Smooth muscle cell (in vitro differentiated cells): ENCODE measurements around the gene DCDC2. TPM values are rescaled to one million over a fixed set of nuclear protein-coding genes. Genes with fewer than 3 reads are reported as not detected.
"Not testable (repeated sequence)": the region's sequence is repeated elsewhere in the genome, so short reads cannot be mapped to it uniquely, and the experiment has no call there.

Experiments
- DNase-seq: peaks from one replicate; lab custom pipeline; 2025; ENCODE audit not compliant: unreplicated experiment; lab: John Stamatoyannopoulos, UW
- H2AFZ ChIP-seq: fragments of 200-600 bp; sonication (generic); 2 replicates; pipeline ENCODE4 v1.6.0; 2016; ENCODE audit warnings: antibody characterized with exemption, low read depth, mild to moderate bottlenecking
- H3F3A ChIP-seq: fragments of 200-600 bp; sonication (generic); 2 replicates; pipeline ENCODE4 v1.6.0; 2017; ENCODE audit warnings: antibody characterized with exemption, low read depth
- H3K27ac ChIP-seq: fragments of 200-600 bp; sonication (generic); 2 replicates; pipeline ENCODE4 v1.5.1; 2016; ENCODE audit warnings: low read depth, mild to moderate bottlenecking
- H3K27me3 ChIP-seq: fragments of 200-600 bp; sonication (generic); 2 replicates; pipeline ENCODE4 v1.6.1; 2016; ENCODE audit warnings: low read depth, mild to moderate bottlenecking
- H3K36me3 ChIP-seq: fragments of 200-600 bp; sonication (generic); 2 replicates; pipeline ENCODE4 v1.5.1; 2016; ENCODE audit warnings: low read depth
- H3K4me1 ChIP-seq: fragments of 200-600 bp; sonication (generic); 2 replicates; pipeline ENCODE4 v1.5.1; 2016; ENCODE audit warnings: low read depth
- H3K4me2 ChIP-seq: fragments of 200-600 bp; sonication (generic); 2 replicates; pipeline ENCODE4 v1.6.0; 2016; ENCODE audit warnings: mild to moderate bottlenecking
- H3K4me3 ChIP-seq: fragments of 200-600 bp; sonication (generic); 2 replicates; pipeline ENCODE4 v1.5.1; 2016; ENCODE audit warnings: mild to moderate bottlenecking
- H3K79me2 ChIP-seq: fragments of 200-600 bp; sonication (generic); 2 replicates; pipeline ENCODE4 v1.6.0; 2016; ENCODE audit warnings: low read depth, mild to moderate bottlenecking
- H3K9ac ChIP-seq: fragments of 200-600 bp; sonication (generic); 2 replicates; pipeline ENCODE4 v1.6.0; 2016; ENCODE audit warnings: low read depth
- H3K9me3 ChIP-seq: fragments of 200-600 bp; sonication (generic); replicated peaks from 2 replicates; pipeline ENCODE4 v1.5.1; 2016; ENCODE audit warnings: low read depth
- H4K20me1 ChIP-seq: fragments of 200-600 bp; sonication (generic); 2 replicates; pipeline ENCODE4 v1.6.0; 2016; ENCODE audit warnings: low read depth
- WGBS: methylation state at CpG from one replicate; pipeline ENCODE4 v1.1.7; 2016; ENCODE audit warnings: low lambda C conversion rate; 5-methylcytosine and 5-hydroxymethylcytosine counted together
- polyA plus RNA-seq: library from polyadenylated mRNA; unstranded; fragments of >200 nt; fragmentation: Nextera tagmentation; extraction: Ambion mirVana; gene quantifications from 2 replicates; pipeline ENCODE4 v1.2.1, GENCODE V29; 2016
- total RNA-seq: library from RNA; depleted of rRNA; stranded (reverse); fragments of >200 nt; gene quantifications from 2 replicates; pipeline ENCODE4 v1.2.3, GENCODE V29; 2014
- TF ChIP-seq, protein P1 (sequence below): fragments of 200-600 bp; sonication (generic); IDR thresholded peaks from 2 replicates; pipeline ENCODE4 v1.5.1; 2017; ENCODE audit warnings: borderline replicate concordance, mild to moderate bottlenecking, antibody characterized with exemption; ENCODE audit not compliant: insufficient read depth, poor library complexity, severe bottlenecking

DCDC2 gene
- total and polyA plus RNA-seq, 2 experiments from 2014 or later = not detected

DNA sequence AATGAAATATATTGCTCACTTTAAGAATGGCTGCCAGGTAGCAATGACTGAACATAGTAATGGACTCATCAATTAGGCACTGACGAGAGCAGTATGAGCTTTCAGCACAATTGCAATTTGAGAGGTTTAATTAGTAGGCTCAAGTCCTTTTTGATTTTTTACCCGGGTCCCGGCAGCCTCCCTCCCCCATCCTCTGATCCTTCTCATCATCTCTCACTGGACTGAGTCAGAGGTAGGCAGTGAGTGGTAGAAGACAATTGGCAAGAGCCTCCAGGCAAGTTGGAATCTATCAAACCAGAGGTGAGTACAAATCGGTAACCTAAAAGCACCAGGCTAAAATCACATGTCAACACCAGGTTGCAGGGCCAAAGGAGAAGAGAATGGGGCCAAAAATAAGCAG is 107.9 kb downstream of the DCDC2 start:
- Histone ChIP-seq H2AFZ (no peak overlapping the region), H4K20me1 (no peaks in the 10 kb centered on the region)
- 73% methylated on average over 4 of the region's 4 CpGs for WGBS

DNA sequence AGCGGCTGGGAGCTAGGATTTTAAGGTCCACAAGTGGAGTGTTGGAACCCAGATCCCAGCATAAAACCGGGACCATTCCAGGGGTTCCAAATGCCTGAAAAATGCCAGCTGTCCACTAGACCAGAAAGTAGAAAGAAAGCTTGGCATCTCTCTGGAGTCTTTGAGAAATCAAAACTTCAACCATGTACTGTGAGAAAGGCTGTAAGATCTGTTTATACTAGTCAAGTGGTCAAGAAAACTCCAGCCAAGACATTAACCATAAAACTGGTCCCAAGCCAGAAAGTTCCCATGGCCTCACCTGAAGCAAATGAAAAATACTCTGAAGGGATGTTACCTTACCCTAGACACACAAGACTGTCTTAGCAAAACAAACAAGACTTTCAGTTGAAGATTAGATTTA is 112.6 kb downstream of the DCDC2 start:
- no peaks in the 10 kb centered on the region for H3K79me2 ChIP-seq
- no peaks in the 10 kb centered on the region for H3K9me3 ChIP-seq
- H3K36me3 ChIP-seq = no peaks in the 10 kb centered on the region
- no peaks in the 10 kb centered on the region for H4K20me1 ChIP-seq
- H3K9ac ChIP-seq = no peak overlapping the region
- no peak overlapping the region for H3K4me2 ChIP-seq
- H2AFZ ChIP-seq = no peak overlapping the region
- TF ChIP-seq, protein P1, sequence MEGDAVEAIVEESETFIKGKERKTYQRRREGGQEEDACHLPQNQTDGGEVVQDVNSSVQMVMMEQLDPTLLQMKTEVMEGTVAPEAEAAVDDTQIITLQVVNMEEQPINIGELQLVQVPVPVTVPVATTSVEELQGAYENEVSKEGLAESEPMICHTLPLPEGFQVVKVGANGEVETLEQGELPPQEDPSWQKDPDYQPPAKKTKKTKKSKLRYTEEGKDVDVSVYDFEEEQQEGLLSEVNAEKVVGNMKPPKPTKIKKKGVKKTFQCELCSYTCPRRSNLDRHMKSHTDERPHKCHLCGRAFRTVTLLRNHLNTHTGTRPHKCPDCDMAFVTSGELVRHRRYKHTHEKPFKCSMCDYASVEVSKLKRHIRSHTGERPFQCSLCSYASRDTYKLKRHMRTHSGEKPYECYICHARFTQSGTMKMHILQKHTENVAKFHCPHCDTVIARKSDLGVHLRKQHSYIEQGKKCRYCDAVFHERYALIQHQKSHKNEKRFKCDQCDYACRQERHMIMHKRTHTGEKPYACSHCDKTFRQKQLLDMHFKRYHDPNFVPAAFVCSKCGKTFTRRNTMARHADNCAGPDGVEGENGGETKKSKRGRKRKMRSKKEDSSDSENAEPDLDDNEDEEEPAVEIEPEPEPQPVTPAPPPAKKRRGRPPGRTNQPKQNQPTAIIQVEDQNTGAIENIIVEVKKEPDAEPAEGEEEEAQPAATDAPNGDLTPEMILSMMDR = no peak
- 89% methylated on average over 2 of the region's 2 CpGs for WGBS
- peaks cover 5% of the 10 kb centered on the region for H3K4me1 ChIP-seq
- no peaks in the 10 kb centered on the region for H3F3A ChIP-seq
- H3K4me3 ChIP-seq = no peak overlapping the region
- DNase-seq = no peak
- no peak overlapping the region for H3K27ac ChIP-seq
- no peaks in the 10 kb centered on the region for H3K27me3 ChIP-seq

More for the DNA sequence above, 107.9 kb downstream of the DCDC2 start:
- H3F3A ChIP-seq = no peaks in the 10 kb centered on the region
- H3K9me3 ChIP-seq = peaks cover 4% of the 10 kb centered on the region
- TF ChIP-seq, protein P1 = no peak
- no peak overlapping the region for H3K4me2 ChIP-seq
- no peaks in the 10 kb centered on the region for H3K27me3 ChIP-seq
- peaks cover 19% of the 10 kb centered on the region for H3K4me1 ChIP-seq
- no peak overlapping the region for H3K27ac ChIP-seq
- no peak overlapping the region for H3K4me3 ChIP-seq
- no peak overlapping the region for H3K9ac ChIP-seq
- H3K79me2 ChIP-seq = no peaks in the 10 kb centered on the region
- DNase-seq = no peak
- no peaks in the 10 kb centered on the region for H3K36me3 ChIP-seq

DNA sequence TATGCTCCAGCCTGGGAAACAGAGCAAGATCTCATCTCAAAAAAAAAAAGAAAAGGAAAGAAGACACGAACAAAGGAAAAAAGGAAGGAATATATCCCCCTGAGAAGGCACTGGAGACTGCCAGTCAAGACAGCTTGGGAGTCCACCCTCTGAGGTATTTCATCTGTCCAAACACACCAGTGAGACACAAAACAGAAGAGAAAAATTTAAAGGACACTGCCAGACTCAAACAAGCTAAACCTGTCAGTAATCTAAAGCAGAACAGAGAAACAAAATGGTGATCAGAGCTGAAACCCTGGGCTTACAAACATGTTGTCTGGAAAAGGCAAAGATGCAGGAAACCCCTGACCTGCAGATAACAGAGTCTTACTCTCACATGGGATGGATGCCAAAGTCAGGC is 114.9 kb downstream of the DCDC2 start:
- WGBS = 42% methylated on average over 1 of the region's 1 CpG
- no peak overlapping the region for H3K9ac ChIP-seq
- no peak overlapping the region for H3K27ac ChIP-seq
- H3K27me3 ChIP-seq = no peaks in the 10 kb centered on the region
- no peaks in the 10 kb centered on the region for H3K4me1 ChIP-seq
- DNase-seq = no peak
- H3K4me2 ChIP-seq = no peak overlapping the region
- H3K9me3 ChIP-seq = no peaks in the 10 kb centered on the region
- TF ChIP-seq, protein P1 = no peak
- H3F3A ChIP-seq = no peaks in the 10 kb centered on the region
- H3K36me3 ChIP-seq = no peaks in the 10 kb centered on the region
- H2AFZ ChIP-seq = no peak overlapping the region
- no peaks in the 10 kb centered on the region for H4K20me1 ChIP-seq
- no peak overlapping the region for H3K4me3 ChIP-seq
- H3K79me2 ChIP-seq = no peaks in the 10 kb centered on the region

DNA sequence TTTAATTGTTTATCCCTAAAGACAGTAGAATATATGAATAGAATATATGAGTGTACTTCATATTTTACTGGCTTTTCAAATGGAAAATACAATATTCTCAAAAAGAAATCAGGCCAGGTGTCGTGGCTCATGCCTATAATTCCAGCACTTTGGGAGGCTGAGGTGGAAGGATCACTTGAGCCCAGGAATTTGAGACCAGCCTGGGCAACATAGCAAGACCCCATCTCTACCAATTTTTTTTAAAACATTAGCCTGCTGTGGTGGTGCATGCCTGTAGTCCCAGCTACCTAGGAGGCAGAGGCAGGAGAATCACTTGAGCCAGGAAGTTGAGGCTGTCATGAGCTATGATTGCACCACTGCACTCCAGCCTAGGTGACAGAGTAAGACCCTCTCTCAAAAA is 116.1 kb downstream of the DCDC2 start:
- not testable (repeated sequence) for H3F3A ChIP-seq, H3K4me3 ChIP-seq, H2AFZ ChIP-seq, H3K4me2 ChIP-seq, H3K9me3 ChIP-seq, H3K27ac ChIP-seq, H3K9ac ChIP-seq, H4K20me1 ChIP-seq, H3K36me3 ChIP-seq, H3K79me2 ChIP-seq, H3K4me1 ChIP-seq, H3K27me3 ChIP-seq, DNase-seq
- 79% methylated on average over 1 of the region's 1 CpG for WGBS
